ENCODE results near the gene PCSK6. TPM values are rescaled to one million over a fixed set of nuclear protein-coding genes. Genes with fewer than 3 reads are reported as not detected.
"Not testable (repeated sequence)": the region's sequence is repeated elsewhere in the genome, so short reads cannot be mapped to it uniquely, and the experiment has no call there.

PCSK6 gene
- total RNA-seq, 1 experiment from 2014 or later = 22.4 TPM

DNA sequence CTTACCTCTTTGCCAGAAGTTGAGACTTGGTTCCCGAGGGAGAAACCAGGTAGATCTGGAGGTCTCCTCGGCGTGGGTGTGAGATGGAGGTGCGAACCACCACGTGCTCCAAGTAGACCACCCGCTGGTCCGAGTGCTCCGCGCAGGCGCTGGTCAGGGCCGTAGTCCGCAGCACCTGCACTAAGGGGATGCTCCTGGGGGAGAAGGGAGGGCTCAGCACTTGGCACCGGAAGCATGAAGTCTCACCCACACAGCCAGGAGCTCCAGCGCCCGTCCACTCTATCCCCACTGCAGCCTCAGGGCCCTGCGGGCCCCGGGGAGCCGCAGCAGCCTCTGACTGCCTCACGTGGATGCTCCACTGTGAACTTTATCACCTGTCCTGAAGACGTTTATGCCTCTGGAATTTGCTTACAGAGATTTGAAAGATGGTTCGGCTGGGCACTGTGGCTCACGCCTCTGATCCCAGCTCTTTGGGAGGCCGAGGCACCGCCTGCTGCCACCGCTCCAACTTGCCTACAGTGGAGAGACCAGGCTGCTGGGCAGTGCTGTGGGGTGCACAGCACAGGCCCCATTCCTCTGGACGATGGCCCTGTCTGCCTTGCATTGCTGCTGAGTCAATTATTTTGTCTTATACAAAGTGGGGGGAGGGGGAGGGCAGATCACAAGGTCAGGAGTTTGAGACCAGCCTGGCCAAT, 119.0 kb downstream of the PCSK6 start:
- DNase-seq (ENCODE audit: extremely low read depth, low read depth) = no peak

DNA sequence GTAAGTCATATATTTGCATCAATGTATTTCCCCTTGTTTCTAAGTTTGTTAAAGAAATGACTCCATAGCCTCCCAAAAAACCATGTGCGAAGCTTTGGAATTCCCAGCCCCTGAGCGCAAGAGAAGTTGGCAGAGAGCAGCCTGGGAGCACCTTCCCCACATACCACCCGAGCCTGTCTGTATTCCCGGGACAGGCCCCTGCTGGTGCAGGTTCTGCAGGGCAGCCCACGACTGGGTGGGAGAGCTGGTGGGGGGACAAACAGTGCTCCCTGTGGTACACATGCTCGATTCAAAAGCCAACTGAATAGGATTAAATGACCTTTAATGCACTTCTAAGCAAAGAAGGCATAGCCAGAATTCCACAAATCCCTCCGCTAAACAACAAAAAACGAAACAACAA, 119.8 kb downstream of the PCSK6 start:
- DNase-seq (ENCODE audit: extremely low read depth, low read depth) = no peak

DNA sequence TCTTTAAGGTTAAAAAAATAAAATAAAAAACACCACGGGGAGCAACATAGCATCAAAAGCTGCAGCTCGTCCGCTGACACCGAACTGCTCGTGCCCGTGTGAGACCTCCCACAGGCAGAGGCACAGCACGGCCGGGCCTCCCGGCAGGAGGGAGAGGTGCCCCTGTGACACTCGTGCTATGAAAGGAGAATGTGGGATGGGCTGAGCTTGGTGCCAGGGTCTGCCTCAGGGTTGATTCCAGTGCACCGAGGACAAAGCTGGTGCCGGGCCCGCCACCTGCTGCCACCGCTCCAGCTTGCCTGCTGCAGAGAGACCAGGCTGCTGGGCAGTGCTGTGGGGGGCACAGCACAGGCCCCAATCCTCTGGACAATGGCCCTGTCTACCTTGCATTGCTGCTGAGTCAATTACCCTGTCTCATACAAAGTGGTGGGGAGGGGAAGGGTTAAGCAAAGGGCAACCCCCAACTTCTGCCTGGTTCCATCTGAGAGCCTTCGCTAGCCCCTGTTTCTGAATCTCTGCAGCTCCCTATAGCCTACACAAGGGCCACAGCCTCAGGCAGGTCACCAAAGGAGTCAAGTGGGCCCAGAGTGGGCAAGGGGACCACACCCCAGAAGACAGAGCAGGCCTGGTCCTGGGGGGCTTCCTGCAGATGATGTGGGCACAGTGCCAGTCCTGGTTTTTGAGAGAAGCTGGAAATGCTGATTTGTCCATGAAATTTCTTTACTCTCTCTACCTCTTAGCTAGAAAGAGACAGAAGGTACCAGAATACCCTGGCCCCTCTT, 120.5 kb downstream of the PCSK6 start:
- DNase-seq (ENCODE audit: extremely low read depth, low read depth) = no peak

DNA sequence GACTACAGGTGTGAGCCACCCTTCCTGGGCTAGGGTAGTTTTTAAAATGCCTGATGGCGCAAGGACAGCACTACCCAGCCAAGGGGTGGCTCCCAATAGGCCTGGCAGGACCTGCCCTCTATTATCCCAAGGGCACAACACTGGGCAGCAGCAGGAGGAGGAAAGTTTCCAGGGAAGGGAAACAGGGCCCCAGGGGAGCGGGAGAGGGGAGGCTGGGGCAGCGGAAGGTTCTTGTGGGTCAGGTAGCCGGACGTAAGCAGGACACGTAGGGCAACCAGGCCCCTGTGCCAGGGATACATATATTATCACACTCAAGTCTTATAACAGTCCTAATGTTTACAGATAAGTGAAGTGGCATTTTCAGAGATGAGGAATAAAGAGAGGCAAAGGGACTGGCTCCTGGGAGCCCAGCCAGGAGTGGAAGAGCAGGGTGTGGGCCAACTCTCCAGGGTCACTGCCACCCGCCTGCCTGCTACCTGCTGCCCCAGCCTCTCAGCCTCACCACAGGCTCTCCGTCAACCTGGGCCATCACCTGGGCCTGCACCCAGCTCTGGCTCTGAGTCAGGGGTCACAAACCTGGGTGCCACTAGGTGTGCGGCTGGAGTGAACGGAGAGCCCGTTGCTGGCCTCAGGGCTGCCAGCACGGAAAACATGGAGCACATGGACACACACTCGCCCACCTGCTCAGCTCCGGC, 121.3 kb downstream of the PCSK6 start:
- DNase-seq (ENCODE audit: extremely low read depth, low read depth) = no peak

DNA sequence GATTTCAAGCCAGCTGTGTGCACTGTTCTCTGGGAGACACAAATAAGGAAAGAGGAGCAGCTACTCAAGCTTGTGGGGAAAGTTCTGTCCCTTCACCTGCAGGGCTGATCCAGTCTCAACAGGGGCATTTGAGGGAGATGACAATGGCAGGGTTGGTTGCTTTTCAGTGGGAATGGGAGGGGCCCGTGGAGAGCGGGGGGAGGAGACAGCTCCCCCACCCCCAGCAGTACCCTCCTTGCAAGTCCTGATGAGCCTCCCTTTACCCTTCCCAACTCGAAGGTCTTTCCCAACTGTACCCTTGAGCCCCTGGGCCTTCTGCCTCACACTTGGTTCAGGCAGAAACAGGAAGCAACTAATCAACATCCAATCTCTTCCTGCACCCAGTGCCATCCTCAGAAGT, 122.7 kb downstream of the PCSK6 start:
- DNase-seq (ENCODE audit: extremely low read depth, low read depth) = no peak

DNA sequence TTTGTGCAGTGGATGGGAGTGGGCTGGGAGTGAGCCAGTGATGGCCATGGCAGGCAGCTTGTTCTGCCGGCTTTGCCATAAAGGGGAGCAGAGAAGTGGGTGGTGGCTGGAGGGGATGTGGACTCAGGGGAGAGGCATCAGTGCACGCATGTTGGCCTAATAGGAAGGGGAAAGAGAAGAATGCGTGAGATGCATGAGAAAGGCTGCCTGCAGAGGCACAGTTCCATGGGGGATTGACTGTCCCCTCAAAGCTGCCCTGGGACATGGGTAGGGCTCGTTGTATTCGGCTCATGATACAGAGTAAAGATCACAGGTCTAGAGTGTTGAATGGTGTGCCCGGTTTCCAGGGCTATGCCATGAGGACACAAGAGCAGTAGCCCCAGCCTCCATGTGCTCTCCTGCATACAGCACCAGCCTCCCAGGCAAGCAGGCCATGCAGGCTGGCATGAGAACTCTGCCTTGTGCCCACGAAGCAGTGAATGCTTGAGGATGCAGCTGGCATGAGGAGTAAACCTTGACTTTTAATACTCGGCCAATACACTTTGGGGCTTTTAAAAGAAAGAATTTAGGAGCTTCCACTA, 126.4 kb downstream of the PCSK6 start:
- DNase-seq (ENCODE audit: extremely low read depth, low read depth) = no peak

DNA sequence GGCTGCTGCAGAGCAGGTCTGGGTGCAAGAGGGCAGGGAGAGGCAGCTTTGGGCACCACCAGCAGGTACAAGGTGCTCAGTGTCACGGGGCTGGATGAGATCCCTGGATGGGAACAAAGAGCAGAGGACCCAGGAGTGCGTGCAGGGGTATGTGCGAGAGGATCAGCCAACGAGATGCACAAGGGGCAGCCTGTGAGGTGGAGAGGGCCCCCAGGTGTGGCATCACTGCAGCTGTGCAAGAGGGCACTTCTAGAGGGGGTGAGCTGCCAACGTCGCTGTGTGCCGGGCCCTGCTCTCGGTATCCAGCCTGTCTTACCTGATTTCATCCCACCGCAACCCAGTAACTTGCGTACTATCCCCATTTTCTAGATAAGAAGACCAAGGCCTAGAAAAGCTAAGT, 127.1 kb downstream of the PCSK6 start:
- DNase-seq (ENCODE audit: extremely low read depth, low read depth) = no peak

DNA sequence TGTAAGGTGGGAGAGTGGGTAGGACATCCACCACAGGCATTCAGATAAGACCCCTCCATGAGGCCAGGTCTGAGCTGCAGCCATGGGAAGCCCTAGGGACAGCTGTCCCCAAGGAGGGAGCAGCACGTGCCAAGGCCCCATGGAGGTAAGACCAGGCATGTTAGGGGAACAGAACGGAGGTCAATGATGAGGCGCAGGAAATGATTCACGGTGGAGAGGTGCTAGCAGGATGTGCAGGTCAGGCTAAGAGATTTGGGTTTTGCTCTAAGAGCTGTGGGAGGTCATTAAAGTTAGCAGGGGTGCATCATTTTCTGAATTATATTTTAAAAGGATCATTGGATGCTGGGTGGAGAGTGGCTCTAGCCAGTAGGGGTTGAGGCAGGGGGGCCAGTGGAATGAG, 128.1 kb downstream of the PCSK6 start:
- DNase-seq (ENCODE audit: extremely low read depth, low read depth) = no peak

DNA sequence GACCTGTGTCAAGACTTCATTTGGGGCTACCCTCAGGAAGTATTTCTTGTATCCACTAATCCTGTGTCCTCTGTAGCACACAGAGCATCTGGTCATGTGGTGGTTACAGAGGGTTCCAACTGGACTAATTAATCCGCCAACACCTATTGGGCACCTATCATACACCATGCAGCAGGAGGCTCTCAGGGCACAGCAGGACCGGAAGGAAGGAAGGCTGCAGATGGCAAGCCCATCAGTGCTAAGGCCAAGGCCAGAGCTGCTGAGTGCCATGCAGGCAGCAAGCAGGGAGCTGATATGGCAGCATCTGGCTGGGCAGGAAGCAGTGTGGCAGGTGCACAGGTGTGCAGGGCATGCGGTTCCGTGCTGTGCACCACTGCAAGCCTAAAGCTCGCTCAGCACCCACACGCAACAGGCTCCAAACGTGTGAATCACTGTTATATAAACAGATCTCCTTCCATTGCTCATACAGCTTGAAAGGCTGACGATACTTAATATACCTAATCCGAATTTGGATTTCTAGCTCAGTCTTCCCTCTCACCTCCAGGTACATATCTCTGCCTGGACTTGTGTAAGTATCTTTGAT, 130.1 kb downstream of the PCSK6 start:
- no peak for DNase-seq (ENCODE audit: extremely low read depth, low read depth)

DNA sequence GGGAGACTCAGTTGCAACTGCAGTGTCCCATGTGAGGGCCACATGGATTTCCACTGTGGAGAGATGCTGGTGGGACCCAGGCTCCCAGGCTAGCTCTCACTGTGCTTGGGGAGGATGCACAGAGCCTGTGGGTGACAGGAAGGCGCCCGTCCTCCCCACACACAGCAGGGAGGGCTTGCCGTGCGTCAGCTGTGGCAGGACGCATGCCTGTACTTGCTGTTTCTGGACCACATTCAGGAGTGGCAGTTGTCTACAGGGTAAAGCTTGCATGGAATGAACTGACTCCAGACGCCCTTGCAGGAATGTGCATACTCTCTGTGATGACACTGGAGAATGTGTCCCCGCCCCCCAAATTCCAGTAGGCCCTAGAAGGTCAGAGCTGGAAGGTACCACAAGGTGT, 130.6 kb downstream of the PCSK6 start:
- no peak for DNase-seq (ENCODE audit: extremely low read depth, low read depth)

DNA sequence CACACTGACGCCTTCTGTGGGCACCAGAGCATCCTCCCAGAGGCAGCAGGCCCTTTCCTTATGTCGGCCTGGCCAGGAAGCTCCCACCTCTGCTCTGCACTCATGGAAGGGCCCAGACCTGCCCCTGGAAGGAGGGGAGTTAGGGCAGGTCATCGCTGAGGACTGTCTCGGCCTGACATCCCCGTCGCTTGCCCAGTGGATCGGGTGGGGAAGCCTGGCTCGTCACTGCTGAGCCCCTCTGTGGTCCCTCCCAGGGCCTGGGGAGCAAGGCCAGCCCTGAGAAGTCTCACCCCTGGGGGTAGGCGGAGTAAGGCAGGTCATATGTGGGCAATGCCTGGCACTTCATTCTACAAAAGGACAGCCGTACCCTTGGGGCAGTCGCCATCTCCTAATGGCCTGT, 131.6 kb downstream of the PCSK6 start:
- no peak for DNase-seq (ENCODE audit: extremely low read depth, low read depth)

DNA sequence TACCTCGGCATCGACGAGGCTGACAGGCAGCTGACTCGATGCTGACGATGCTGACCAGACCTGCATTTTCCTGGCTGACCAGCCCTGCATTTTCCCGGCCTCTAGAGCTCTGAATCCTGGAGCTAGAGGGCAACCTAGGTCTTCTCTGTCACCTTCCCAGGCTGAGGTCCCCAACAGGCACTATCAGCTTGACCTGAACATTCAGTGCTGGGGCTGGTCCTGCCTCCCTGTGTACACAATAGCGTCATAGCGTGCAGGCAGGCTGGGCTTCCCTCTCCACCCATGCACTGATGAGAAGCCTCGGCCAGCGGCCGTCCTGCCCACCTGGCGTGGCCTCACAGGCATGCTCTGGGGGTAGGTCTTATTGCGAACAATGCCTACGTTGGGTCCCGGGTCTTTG, 132.2 kb downstream of the PCSK6 start:
- DNase-seq (ENCODE audit: extremely low read depth, low read depth) = no peak

DNA sequence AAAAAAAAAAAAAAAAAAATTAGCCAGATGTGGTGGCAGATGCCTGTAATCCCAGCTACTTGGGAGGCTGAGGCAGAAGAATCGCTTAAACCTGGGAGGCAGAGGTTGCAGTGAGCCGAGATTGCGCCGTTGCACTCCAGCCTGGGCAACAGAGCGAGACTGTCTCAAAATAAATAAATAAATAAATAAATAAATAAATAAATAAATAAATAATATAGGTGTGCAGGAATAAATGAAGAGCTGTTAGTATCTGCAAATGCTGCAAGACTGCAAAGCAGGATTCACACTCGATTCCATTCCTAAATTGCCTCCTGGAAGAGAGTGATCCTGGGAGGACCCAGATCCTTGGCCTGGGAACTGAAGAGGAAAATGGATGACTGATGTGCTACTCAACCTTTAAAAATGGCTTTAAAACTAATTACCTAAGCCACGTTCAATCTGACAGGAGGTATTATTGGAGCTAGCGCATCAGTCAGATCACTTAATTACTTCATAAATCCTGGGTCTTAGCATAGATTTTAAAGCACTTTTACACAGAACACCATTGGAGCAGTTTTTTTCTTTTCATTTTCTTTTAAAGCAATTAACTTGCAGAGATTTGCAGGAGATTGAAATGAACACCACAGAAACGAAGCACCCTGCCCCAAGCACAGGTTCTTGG, 132.9 kb downstream of the PCSK6 start:
- not testable (repeated sequence) for DNase-seq (ENCODE audit: extremely low read depth, low read depth)

DNA sequence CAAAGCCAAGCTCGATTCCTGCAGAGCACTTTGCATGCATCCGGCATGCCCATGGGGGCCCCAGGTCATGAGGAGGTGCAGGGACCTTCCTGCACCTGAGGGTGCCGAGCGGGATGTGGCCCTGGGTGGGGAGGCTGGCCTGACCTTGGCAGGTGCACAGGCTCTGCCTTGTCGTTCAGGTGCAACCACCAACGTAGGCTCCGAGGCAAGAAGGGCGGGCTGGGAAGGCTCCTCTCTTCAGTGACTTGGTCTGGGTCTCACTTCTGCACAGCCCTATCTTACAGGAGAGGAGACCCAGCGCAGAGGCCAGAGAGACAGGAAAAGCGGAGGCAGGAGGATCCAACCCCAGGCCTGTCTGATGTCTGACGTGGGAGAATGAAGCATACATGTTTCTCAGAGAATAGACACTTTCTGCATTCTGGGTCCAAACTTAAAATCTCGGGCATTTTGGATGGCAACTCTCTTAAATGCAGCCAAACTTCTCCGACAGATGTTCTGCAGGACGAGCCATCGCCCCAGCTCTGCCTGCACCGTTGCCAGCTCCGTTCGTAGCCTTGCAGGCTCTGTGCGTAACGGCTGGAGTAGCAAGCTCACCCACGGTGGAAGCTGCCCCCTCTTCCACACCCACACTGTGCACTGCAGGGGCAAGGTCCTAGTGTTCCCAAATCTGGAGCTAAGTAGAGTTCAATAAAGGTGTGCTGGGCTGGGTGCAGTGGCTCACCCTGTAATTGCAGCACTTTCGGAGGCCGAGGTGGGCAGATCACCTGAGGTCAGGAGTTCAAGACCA, 133.6 kb downstream of the PCSK6 start:
- no peak for DNase-seq (ENCODE audit: extremely low read depth, low read depth)

DNA sequence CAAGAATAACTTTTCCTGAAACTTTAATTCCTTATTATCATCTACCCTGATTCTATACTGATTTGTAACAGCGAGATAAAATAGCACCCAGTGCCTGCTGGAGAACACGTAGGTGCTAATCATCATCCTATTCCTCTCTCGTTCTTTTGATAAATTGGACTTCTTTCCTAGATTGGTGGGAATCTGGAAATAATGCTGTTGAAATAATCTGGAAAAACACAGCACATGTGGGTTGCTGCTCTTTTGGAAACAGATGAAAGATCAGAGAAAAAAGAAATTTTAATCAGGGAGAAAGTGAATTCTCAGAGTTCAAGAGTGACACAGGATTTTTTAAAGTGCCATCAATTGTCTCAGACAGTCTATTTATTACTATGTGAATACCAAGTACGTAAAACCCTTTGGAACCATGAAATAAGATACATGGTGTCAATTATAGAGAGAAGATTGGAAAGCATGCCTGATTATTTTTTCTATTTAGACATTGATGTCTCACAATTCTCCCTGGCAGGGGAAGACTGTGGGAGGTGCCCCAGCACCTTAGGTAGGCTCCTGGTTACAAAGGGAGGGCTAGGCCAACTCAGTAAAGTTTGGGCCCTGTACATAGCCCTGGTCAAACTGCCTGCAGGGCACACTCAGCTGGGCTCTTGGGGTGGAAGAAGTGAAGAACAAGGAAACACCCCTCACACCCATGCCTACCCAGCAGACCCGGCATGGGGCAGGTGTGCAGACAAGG, 134.4 kb downstream of the PCSK6 start:
- no peak for DNase-seq (ENCODE audit: extremely low read depth, low read depth)

DNA sequence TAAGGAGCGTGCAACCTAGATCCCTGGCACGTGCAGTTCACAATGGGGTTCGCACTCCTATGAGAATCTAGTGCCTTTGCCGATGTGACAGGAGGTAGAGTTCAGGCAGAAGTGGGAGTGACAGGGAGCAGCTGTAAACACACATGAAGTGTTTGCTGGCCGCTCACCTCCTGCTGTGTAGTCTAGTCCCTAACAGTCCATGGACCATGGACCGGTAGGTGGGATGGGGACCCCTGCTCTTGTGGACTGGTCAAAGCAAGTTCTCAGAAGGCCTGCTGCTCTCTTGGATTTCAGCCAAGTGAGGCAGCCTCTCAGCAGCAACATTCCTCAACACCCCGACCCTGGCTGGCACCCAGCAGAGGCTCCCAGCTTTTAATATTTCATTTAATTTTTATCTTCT, 136.3 kb downstream of the PCSK6 start:
- DNase-seq (ENCODE audit: extremely low read depth, low read depth) = no peak

DNA sequence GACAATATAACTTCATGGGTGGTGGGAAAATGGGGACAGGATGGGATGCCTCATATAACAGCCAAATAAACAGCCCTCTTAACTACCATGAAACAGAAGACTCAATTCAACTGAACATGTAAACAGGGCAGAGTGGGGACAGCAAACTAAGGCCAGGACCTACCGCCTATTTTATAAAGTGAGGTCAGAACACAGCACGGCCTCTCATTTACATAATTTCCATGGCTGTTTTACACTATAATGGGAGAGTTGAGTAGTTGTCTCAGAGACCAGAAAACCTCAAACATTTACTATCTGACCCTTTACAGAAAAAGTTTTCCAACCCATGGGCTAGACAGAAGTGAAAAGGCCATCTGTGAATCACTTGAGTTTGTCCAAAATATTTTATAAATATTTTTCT, 137.8 kb downstream of the PCSK6 start:
- DNase-seq (ENCODE audit: extremely low read depth, low read depth) = no peak

DNA sequence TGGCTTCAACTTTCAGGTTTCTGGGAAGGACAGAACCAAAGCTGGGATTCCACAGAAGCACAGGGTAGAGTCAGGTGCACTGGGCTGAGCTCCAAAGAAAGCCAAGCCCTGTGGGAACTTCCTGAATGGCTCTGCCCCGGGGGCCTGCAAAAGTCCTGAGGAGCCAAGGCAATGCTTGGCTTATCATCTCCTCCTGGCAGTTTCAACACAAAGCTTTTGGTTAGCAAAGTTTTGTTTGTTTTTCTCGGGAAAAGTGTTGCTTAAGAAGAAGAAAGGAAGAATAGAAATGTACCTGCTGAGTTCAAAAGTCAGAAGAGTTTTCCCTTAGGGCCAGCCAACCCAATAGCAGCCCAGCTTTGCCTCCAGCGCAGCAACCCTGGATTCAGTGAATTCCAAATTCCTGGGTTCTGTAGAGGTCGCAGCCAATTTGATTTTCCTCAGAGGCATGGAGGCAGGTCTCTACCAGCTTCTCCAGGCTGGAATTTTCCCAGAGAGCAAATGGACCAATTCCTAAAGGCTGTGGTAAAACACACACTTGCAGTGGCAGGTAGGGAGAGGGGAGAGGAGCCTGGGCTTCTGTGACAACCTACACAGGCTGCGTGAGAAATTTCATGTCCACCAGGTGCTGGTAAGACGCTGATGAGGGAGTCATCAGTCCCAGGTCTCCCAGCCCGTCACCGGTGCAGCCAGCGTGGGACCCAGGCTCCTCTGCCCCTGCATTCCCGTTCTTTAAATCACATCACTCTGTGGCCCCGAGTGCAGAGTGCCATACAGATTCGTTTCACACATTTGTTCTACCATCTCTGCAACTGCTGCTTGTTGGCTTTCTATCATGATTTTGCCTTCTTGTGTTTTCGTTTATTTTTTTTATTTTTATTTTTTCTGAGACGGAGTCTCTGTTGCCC, 140.2 kb downstream of the PCSK6 start:
- no peak for DNase-seq (ENCODE audit: extremely low read depth, low read depth)

All from NCI-H460 (cell line).